GM08714 (cell line): ENCODE data around the gene TMEM51.

Experiments
- H3K4me3 ChIP-seq: fragments of 200-500 bp; sonication (Bioruptor generic); 2 replicates; pipeline ENCODE4 v1.5.1; 2014; ENCODE audit warnings: mild to moderate bottlenecking, low read length, inconsistent platforms
- ZNF274 ChIP-seq: IDR thresholded peaks from 2 replicates; pipeline ENCODE4 v1.6.1; 2012; ENCODE audit warnings: mild to moderate bottlenecking, low read depth, low read length

The TMEM51 gene

GRCh38 chr1:15196807-15197530 lies 43.4 kb downstream of the TMEM51 start:
- TF ChIP-seq ZNF274, result no peak
- H3K4me3 ChIP-seq, result no peak overlapping the region

GRCh38 chr1:15197591-15198447 lies 44.3 kb downstream of the TMEM51 start:
- TF ChIP-seq ZNF274, result no peak

DNA sequence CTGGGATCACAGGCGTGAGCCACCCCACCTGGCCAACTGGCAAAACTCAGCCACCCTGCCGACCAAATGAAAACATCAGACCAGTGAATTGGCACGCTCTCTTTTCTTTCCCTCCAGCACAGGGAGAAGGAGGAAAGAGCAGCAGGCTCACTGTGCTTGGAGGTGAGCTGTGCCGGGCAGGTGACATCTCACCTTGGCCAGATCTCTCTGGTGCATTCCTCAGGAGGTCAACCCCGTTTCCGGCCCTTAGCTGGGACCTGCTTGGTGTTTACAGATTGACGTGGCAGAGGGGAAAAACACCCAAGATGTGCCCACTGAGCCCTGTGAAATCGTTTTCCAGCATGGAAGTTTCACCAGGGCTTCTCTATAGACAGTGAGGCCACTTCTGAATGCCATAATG lies 45.1 kb downstream of the TMEM51 start:
- H3K4me3 ChIP-seq, result no peak overlapping the region
- no peak for TF ChIP-seq ZNF274

More at GRCh38 chr1:15197591-15198447, 44.3 kb downstream of the TMEM51 start:
- no peak overlapping the region for H3K4me3 ChIP-seq

DNA sequence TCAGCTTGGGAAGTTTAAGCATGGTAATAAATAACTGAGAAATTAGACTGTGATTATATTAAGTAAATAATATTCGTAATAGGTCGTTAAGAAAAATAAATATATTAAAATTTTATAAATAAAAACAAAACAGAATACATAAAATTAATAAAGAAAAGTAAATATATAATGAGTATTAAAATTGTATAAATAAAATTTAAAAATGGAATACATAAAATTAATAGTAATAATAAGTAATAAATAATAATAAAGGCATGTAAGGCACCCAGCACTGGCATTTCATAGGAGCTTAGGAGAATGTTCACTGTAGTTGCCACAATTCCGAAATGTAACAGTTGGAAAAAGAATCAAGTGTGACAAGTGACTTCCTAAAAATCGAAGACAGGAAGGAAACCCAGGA lies 47.7 kb downstream of the TMEM51 start:
- H3K4me3 ChIP-seq, result no peak overlapping the region
- TF ChIP-seq ZNF274, result no peak

DNA sequence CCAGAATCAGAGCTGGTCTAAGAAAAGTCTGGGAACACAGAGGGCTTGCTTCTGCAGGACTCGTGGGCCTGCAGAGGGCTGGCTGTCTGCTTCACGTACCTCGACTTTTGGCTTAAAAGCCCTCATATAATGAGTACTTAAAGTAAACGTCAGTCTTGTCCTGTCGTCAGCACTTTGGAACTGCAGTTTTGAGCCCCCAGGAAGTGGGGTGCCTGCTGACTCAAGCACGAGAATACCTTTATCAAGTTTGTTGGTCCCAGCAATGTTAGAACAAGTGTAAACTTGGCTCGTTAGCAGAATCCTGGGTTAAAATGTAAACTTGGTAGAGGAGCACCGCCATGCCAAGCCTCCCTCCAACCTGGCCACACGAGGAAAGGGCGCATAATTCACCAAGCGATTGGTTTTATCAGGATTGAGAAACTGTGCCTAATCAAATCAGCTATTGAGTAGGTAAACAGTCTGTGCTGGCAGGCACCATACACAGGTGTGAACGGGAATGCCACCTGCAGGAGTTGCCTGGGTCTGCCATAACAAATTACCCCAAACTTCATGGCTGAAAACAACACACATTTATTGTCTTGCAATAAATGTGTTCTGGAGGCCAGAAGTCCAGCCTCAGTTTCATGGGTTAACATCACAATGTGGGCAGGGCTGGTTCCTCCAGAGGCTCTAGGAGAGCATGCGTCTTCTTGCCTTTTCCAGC lies 48.5 kb downstream of the TMEM51 start:
- TF ChIP-seq ZNF274, result no peak
- no peak overlapping the region for H3K4me3 ChIP-seq

DNA sequence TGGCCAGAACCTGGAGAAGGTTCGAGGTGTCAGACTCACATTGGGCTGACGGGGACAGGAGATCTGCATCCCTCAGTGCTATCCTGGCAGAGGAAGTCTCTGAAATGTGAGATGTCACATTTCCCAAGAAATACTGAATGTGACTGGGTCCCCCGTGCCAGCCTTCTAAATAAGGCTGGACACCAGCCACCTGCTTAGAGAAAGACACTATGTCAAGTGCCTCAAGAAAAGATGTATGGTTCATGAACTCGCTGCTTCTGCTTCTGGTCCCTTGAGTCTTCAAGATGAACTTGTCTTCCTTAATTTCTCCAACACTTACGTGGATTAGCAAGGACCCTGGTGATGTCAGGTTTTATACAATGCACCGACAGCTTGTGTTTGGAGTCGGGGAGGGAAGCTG lies 51.4 kb downstream of the TMEM51 start:
- no peak overlapping the region for H3K4me3 ChIP-seq
- TF ChIP-seq ZNF274, result no peak

GRCh38 chr1:15205586-15206346 lies 52.2 kb downstream of the TMEM51 start:
- TF ChIP-seq ZNF274, result no peak
- H3K4me3 ChIP-seq, result no peak overlapping the region

GRCh38 chr1:15206418-15207030 lies 53.0 kb downstream of the TMEM51 start:
- no peak for TF ChIP-seq ZNF274
- H3K4me3 ChIP-seq, result no peak overlapping the region

GRCh38 chr1:15207031-15207828 lies 53.7 kb downstream of the TMEM51 start:
- TF ChIP-seq ZNF274, result no peak

GRCh38 chr1:15207829-15208429 lies 54.4 kb downstream of the TMEM51 start:
- no peak for TF ChIP-seq ZNF274
- H3K4me3 ChIP-seq, result no peak overlapping the region

More at GRCh38 chr1:15207031-15207828, 53.7 kb downstream of the TMEM51 start:
- H3K4me3 ChIP-seq, result no peak overlapping the region

- no peak overlapping the region for H3K4me3 ChIP-seq
- no peak for TF ChIP-seq ZNF274
Observed at GRCh38 chr1:15210651-15211375, 57.3 kb downstream of the TMEM51 start.

- H3K4me3 ChIP-seq, result no peak overlapping the region
- no peak for TF ChIP-seq ZNF274
Observed at GRCh38 chr1:15211424-15211823, 57.9 kb downstream of the TMEM51 start.
